GM18505 (cell line): Measurements from ENCODE around the gene EML5.
"Not testable (repeated sequence)": the region's sequence is repeated elsewhere in the genome, so short reads cannot be mapped to it uniquely, and the experiment has no call there.

Source experiments
- ATAC-seq: cut with Tn5 transposase; IDR thresholded peaks from one replicate; pipeline ENCODE4 v1.9.1; 2021; ENCODE audit not compliant: unreplicated experiment
- POLR2A ChIP-seq: IDR thresholded peaks from 4 replicates; pipeline ENCODE4 v1.6.1; 2011; ENCODE audit warnings: borderline replicate concordance; ENCODE audit not compliant: insufficient read depth, insufficient read length; ENCODE audit errors: extremely low read depth

The EML5 gene

GRCh38 chr14:88824314-88825077, 31.7 kb upstream of the EML5 start, which contains the start of gene TTC8:
Gene TTC8 (plus strand): TSS chr14:88824651. CDS start chr14:88824708, 57 bp downstream.
- peak; percentile 85 for TF ChIP-seq POLR2A
- peak; percentile 98 for ATAC-seq

DNA sequence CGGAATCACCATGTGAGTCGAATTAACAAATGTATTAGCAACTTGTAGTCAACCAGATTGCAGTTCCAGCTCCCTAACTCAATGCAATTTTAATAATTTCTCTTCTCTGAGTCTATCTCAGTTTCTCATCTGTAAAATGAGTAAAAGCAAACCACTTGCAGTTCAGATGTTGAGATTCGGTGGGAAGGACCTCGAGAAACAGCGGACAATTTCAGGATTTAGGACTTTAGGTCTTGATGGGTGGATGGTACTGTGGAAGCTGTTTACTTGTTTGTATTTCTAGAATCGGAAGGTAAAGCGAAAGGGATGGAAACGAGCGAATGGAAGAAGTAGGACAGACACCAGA, 31.2 kb upstream of the EML5 start:
- ATAC-seq: peak; percentile 3
- TF ChIP-seq POLR2A: no peak

DNA sequence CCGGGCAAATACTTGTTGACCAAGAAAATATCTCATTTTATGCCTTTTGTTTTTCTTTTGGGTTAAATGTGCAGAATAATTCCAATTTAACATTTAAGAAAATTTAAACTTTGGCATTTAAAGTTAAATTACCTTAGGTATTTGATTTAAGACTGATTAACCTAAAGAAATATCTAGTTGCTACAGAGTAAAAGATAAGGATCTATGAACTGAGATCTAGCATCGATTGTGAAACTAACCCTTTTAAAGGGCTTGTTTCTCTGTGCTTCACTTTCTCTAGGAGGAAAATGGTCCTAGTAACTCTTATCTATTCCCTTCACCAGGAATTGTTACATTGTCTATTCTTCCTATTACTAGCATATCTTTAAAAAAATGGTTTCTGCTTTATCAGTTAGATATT, 29.1 kb upstream of the EML5 start:
- no peak for ATAC-seq
- TF ChIP-seq POLR2A: no peak

GRCh38 chr14:88821378-88821777, 28.6 kb upstream of the EML5 start:
- no peak for TF ChIP-seq POLR2A
- ATAC-seq: no peak

DNA sequence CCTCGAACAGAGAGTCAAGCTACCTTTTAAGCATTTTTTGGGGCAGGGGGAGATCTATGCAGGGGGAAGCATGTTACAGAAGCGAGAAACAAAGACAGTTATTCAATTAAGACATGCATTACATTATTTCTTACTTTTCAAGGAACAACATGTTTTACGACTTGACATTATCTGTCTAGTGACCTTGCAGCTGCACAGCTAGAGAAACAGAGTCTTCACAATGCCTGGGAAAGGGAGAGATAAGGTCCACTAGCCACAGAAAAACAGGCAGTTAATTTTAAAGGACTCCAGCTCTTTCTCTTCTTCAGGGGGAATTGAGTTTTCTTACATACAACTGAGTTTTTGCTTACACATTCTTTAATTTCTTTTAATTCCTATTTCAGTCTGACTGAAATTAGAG, 26.9 kb upstream of the EML5 start:
- ATAC-seq: not testable (repeated sequence)

DNA sequence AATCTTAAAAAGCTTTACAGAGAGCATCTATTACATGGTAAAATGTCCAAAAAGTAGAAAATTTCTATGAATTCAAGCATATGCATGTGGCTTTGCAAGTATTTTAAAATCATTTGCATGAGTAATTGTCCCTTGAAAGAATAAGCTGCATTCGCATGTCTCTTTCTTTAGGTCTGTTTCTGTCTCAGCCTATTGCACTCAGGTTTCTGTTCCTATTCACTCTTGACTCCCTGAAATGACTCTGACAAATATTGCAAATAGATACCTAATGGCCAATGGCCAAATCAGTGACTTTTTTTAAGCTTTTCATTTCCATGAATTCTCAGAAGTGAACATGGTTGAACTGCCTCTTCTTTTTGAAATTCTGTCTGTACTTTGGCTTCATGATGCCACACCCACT, 25.3 kb upstream of the EML5 start:
- TF ChIP-seq POLR2A: no peak
- ATAC-seq: no peak

- ATAC-seq: no peak
- no peak for TF ChIP-seq POLR2A
These were observed 23.2 kb upstream of the EML5 start for GRCh38 chr14:88815980-88816379.

DNA sequence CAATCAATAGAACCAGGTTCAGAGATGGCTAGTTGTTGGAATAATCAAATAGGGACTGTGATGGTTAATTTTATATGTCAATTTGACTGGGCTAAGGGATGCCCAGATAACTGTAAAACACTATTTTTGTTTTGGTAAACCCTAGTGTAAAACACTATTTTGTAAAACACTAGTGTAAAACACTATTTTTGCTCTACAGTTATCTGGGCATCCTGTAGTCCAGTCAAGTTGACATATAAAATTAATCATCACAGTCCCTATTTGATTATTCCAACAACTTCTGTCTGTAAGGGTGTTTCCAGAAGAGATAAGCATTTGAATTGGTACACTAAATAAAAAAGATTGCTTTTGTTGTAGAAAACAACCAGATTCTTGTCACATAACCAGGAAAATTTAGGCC, 15.6 kb upstream of the EML5 start:
- no peak for ATAC-seq
- no peak for TF ChIP-seq POLR2A

DNA sequence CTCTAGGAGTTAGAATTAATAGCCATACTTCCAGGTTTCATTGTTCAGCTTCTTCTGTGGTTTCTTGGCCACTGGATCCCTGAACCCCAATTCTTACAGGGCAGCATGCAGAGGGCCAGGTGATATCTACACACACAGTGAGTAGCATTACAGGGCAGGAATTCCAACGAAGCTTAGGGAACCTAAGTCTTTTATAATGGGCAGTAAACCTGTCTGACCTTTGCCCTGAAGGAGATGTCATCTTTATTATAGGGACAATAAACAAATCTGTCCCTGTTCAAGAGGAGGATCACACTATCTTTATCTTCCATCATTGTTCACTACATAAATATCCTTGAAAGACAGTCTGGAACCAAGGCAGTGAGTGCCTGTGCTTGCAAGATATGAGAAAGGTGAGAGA, 11.7 kb upstream of the EML5 start:
- TF ChIP-seq POLR2A: no peak
- no peak for ATAC-seq

DNA sequence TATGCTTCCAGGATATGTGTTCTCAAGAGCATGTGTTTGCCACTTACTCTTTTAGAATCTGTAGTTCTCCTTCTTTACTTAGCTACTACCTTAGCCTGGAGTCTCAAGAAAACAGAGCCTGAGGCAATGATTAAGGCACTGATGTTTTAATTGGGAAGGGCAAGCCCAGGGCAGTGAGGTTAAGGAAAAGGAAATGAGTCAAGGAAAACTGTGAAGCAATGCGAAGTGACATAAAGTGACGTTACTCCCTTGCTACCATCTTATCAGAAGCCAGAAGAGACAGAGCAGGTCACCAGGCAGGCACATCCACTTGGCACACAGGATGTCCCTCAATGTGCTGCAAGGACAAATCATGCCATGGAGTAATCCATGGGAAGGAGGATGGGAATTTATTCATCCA, 11.3 kb upstream of the EML5 start:
- no peak for ATAC-seq
- TF ChIP-seq POLR2A: no peak

- ATAC-seq: no peak
- TF ChIP-seq POLR2A: no peak
These were observed 9.8 kb upstream of the EML5 start for GRCh38 chr14:88802596-88802995.

- no peak for TF ChIP-seq POLR2A
- no peak for ATAC-seq
These were observed 6.8 kb upstream of the EML5 start for GRCh38 chr14:88799522-88799921.

GRCh38 chr14:88798156-88798555, 5.4 kb upstream of the EML5 start:
- no peak for TF ChIP-seq POLR2A
- ATAC-seq: no peak

GRCh38 chr14:88793259-88793625, 489 bp upstream of the EML5 start:
- ATAC-seq: no peak

More at GRCh38 chr14:88793259-88793625, 489 bp upstream of the EML5 start:
- TF ChIP-seq POLR2A: no peak
